ENCODE results near the gene SLC9A7.

DNA sequence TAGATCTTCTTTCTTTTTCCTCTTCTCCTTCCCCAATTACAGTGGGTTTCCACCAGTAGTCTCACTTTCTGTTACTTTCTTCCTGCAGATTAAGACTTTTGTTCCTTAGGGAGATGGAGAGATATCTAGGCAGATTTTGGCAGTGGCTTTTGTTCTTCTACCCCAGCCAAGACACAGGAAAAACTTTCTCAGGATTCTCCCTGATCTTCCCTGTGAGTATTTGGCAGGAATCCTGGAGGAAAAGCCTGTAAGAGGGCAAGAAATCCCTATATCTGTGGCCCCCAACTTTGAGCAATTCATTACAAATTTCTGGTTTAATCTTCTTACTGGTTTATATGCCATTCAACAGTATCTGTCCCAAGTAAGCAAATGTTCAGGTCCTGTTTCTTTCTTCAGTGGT, 21.9 kb downstream of the SLC9A7 start:
- TF ChIP-seq TAF1 (IDR thresholded peaks at IDR 0.05; ENCODE audit: borderline replicate concordance, low read depth, low read length) (no peak), POLR2AphosphoS5 (IDR thresholded peaks at IDR 0.05; ENCODE audit: low read depth, low read length) (no peak), POLR2A (IDR thresholded peaks at IDR 0.05; ENCODE audit: low read depth, low read length) (no peak)
